GM21360 (cell line): Measurements from ENCODE around the gene HOXA9.

Source experiments
- ATAC-seq: cut with Tn5 transposase; IDR thresholded peaks from one replicate; pipeline ENCODE4 v1.9.1; 2021; ENCODE audit warnings: mild to moderate bottlenecking, moderate library complexity; ENCODE audit not compliant: unreplicated experiment

HOXA9 gene

DNA sequence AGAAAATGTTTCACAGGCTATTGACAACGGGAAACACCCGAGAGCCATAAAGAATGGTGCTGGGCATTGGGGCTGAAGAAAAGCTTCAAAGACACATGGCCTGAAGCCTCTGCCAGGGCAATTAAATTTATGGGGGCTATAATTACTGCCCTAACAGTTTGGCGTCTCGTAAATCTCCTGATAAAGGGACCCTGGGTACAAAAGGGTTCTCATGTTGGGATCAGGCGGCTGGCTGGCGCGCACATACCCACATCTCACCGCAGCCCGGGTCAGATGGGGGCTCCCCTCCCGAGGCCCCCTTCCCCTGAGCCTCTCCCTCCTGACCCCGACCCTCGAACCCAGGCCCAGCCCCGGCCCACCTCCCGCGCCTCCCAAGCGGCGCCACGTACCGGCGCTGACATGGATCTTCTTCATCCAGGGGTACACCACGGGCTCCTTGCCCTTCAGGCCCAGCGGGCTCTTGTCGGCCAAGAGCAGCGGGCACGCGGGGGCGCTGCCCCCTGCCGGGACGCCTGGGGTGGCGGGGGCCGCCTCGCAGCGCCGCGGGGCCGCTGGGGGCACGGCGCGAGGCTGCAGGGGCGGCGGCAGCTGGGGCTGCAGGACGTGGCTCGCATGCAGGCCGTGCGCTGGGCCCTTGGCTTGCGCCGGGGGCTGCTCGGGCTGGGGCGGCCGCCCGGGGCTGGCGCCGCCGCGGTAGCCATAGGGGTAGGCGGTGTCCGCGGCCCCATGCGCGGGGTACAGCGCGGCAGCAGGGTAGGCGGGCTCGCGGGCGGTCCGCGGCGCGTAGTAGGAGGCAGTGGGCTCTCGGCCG, 35.4 kb downstream of the HOXA9 start:
- ATAC-seq: no peak

DNA sequence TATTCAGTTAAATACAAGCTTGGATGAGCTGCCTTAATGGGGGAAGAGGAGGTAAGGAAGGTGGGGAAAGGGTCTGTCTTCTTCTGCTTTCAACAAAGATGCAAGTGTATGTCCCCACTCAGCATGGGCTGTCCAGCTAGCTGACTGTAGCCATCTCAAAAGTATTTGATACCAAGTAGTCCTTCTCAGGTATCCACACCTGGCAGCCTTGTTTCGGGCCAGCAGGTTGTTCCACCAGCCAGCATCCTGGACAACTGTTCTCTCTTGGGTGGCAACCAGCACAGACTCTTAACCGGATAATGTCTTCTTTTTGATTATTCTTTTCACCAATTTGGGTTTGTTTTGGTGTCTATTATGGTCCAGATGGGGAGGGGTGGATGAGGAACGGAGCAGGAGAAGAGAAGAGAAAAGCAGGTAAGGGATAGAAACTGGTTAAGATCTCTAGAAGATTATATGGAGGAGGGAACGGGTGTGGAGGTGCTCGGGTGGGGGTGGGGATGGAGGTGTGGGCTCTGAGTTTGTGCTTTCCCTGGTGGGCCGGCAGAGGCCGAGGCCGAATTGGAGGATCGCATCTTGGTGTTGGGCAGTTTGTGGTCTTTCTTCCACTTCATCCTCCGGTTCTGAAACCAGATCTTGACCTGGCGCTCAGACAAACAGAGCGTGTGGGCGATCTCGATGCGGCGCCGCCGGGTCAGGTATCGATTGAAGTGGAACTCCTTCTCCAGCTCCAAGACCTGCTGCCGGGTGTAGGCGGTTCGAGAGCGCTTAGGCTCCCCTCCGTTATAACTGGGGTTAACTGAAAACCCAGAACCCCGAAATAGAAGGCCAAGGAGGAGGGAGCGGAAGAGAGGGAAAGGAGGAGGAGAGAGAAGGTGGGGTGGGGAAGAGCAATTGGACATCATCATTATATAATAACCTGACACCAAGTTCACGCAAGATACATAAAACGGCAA, 36.3 kb downstream of the HOXA9 start:
- ATAC-seq: no peak

DNA sequence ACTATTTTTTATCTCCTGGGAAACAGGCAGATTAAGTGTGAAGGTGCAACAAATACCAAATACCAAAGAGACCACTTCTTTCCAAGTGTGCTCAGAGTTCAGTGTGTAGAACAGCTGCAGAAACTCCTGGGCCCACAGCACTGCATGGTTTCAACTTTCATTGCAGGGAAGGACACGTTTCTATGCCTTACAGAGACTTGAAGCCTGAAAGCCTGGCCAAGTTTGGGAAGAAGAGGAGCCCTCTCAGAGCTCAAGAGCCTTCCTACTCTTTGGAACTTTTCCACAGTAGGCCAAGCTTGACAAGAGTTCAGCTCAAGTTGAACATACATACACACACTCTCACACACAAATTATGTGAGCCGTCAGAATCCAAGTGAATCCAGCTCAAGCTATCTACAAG, 37.3 kb downstream of the HOXA9 start:
- no peak for ATAC-seq

DNA sequence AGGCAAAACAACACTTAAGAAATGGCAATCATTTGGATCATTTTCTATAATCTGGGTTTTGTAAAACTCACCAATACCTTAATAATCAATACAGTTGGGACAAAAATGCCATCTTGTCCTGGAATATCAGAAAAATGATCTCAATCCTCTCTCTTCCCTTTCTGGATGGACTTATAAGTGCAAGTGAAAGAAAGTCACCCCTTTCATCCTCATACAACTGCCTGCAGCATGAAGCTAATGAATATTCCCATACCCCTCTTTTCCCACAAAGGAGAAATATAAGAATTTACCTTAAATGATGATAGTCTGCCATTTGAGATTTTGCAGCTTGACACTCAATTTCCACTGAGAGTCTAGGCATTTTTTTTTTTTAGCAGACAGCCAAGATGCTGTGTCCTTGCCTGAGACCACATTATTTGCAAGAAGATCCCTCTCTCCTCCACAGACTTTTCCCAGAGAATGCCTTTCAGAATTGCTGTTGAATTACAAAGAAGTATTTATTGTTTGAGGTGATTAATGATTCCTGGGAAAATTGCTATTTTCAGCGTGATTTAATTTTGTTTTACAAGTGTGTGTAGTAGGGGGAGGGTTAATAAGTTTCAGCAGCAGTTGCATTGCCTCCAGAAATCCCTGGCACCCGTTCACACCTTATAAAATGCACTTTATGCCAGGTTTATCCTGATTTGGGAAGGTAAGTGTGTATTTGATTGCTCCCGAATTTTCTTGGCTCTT, 38.6 kb downstream of the HOXA9 start:
- no peak for ATAC-seq

DNA sequence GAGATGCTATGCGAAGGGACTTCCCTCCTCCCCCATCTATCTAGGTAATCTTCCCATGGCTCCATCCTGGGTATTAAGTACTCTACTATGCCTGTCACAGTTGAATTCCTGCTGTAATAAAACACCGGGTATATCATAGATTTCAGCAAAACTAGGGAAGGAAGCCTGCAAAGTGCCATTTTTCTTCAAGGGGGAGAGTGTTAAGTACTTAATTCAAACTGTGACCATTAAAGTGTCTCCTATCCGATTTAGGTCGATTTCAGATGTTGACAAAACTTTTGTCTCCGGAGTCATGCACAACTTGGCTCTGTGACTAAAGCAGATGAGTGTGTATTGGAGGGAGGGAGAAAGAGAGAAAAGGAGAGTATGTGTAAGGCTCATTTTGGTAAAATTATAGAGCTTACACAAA, 39.3 kb downstream of the HOXA9 start:
- ATAC-seq: no peak

DNA sequence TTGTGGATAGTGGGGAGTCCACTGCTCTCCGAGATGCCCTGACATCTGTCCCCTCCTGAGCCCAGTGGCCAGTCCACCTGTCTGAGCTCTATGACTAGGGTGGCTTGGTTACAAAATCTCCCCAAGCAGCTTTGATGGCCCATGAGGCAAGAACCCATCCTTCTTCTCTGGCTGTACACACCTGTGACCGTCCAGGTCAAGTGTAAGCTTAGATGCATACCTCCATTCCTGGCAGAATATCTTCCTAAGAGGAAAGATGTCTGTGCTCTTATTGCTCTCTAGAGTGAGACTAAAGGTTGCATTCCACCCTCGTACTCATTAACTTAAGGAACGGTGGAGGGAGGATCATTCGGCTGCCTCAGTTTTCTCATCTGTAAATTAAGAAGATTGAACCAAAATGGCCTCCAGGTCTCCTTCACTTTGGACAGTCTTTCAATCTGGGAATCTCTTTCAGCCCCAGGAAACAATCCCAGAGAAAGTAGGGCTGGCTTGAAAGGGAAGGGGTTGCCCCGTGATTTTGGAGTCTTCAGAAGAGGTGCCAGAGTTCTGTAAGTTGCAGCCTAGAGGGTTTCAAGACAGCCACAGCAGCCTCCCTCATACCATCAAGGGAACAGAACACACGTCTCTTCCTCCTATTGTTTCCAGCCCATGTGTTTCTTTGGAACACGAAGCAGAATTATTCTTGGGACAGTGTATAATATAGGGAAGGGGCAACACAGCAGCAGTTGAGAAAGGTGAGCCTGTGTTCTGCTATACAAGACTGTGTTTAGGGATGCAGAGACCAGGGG, 40.2 kb downstream of the HOXA9 start:
- no peak for ATAC-seq

DNA sequence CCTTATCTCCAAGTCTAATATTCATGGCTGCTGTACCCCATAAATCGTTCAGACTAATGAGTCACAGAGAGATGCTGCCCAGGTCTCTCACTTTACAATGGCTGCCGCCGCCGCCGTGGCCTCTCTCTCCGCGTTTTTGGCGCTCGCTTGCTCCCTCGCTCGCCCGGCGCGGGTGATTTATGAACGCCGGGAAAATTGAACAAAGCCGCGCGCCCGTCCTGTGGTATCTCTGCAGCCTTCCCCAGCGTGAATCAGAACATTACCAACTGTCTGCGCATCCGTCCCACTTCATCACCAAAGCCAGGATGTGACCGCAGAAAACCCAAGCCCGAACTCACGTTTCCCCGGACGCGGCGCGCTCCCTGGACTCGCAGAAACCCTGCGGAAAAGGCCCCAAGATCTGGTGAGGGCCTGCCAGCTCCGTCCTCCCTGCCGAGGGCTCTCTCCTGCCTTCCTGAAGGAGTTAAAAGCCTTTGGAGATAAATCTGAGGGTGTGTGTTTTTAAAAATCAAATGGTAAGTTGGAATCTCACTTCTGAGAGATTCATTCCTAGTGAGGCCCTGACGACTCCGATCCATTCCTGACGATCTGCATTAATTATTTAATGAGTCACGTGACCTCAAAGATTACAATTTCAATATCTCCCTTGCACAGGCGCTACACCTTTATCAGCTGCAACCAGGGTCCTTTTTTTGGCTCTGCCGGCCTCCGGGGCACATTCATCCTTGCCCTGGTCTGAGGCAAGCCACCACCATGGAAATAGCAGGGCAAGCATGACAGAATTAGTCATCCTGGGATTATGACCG, 41.0 kb downstream of the HOXA9 start:
- no peak for ATAC-seq

DNA sequence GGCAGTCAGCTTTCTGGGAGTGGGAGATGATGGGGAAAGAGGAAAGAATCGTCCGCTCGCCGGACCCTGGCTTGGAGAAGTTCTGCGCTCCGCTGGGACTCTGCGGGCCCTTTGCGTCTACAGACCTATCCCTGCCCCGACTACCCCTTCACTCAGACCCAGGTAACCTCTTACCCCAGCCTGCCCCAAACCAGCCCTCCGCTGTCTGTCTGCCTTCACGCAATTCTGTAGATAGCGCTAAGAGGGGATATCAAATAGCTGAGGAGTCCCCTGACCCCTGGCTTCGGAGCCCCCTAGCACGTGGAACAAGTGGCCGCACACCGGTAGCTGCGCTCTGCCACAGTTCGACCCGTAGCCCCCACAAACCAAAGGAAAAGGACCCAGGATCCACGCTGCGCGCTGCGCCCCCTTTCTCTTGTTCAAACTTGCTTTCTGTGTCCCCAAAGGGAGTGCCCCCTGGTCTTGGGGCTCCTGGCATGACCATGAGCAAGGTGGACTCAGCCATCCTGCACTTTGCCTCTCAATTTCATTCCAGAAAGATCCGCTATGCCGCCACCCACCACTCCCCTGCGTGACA, 41.8 kb downstream of the HOXA9 start:
- ATAC-seq: no peak

DNA sequence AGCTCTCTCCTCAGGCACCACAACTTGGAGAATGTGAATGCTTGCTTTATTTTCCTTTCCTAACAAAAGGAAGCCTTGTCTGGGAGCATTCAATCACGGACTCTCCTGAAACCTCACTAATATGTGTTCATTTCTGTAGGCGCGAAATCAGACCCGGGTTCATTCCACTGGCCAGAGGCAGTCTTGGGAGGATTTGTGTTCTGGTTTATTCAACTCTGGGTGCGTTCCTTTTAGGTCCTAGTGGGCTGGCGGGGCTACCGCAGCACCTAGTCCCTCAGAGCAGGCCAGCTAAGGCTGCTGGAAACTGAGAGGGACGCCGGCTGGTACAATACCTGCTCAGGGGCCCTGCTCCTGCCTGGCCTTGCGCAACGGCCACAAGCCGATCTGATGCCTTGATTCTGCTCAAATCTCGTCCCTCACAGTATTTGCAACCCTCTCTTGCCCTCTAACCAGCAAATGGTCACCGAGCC, 42.3 kb downstream of the HOXA9 start:
- ATAC-seq: no peak

DNA sequence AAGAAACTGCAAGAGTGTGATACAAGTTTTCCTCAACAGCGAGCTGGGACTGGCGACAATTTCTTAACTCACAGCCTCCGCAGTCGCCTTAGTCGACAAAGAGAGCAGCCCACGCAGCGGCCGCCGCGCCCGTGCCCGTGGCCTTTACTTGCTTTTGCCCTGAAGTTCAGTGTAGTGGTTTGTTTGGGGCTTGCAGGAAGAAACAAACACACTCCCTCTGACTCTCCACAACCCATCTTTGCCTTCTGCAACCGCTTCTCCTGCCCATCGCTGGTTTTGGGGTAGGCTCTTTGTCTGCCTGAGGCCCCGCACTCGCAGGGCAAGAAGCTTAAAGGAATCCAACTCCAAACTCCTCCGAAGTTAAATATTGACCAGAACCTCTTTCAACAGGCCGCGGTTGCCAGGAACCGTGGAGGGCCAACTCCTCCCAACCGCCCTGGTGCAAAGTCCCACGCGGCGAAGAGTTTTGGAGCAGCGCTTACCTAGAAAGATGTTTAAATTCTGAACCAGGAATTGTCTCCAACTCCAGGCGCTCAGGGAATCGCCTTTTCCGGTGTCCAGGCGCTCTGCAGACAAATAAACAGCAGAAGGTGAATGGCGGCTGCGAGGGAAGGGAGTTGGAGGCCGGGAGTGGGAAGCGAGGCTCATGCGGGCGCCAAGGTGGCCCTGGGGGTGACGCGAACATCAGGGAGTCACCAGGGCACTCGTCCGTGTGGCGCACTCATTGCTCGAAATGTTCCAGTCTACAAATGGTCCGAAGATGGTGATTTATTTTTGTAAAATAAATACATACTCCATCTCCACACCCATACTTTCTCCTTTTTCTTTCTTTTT, 43.0 kb downstream of the HOXA9 start:
- no peak for ATAC-seq

DNA sequence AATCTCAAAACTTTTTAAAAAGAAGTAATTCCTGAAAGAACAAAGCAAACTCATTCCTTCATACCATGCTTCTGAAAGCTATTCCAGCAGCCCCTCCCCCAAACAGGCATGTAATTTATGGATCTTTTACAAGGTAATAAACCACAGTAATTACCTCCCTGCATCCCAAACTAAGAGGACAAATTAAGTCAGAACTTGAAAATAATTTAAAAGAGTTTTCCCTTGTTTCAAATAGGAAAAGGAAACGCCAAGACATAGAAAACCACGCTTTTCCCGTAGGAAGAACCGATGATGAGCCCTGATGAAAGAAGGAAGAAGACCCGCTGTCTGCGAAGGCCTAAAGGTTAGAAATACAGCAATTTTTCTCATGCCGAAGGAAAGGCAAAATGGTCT, 43.7 kb downstream of the HOXA9 start:
- no peak for ATAC-seq

DNA sequence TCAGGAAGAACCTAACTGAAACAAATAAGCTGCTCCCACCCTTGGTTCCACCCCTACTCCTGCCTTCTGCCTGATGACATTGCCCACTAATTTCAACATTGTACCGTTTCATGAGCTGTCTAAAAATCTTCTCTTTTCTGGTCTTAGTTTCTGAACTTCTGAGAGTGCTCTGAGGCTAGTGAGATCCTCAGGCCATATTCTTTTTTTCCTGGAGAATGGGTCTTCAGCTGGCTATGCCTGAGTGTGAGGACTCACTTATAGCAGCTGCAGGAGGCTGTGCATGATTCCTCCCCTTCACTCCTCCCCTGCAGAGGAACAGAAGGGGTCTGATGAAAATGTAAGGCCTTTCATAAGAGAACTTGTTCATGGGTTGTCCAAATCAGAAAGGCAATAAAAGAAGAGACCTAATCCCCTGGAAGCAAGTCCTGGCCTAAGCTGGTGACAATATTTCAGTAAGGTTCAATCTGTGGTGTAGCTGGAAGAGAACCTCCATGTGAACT, 45.9 kb downstream of the HOXA9 start:
- no peak for ATAC-seq

DNA sequence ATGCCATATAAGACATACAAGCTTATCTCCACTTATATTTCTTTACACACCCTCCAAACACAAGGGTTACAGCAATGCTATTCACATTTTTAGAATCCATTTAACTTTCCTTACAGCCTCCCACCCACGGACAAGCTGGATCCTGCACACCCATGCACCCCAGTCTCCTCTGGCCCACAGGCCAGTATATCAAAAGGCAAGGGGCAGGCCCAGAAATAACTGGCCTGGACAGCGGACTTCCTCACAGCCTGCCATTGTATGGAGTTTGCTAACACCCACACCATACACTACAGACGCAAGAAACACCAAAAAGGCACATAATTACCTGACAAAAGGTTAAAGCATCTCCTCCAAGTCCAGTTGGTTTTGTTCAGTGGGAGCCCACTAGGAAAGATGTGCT, 46.8 kb downstream of the HOXA9 start:
- ATAC-seq: no peak

DNA sequence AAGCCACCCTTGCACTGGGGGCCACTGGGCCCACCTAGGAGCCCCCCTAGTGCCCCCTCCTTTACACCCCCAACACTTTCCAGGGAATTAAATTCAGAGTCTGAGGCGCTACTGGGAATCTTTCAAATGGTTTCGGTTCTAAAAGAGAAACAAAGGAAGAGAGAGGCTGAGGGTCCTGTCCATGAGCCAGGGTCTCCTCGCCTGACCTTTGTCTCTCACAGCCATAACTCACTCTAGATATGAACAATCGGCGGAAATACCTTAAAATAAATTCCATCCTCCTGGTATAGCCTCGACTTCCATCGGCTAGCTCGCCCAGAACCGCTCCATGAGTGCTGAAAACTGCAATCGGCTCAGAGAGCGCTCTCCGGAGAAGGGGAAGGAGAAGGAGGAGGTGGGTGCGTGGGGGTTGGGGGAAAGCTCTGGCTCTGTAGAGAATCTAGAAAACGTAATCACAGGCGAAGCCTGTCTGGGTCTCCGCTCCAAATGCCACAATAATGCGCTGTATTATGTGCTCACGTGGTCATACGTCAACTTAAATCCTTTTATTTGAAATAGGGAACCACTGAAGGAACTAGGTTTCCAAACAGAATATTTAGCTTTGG, 47.3 kb downstream of the HOXA9 start:
- ATAC-seq: no peak

DNA sequence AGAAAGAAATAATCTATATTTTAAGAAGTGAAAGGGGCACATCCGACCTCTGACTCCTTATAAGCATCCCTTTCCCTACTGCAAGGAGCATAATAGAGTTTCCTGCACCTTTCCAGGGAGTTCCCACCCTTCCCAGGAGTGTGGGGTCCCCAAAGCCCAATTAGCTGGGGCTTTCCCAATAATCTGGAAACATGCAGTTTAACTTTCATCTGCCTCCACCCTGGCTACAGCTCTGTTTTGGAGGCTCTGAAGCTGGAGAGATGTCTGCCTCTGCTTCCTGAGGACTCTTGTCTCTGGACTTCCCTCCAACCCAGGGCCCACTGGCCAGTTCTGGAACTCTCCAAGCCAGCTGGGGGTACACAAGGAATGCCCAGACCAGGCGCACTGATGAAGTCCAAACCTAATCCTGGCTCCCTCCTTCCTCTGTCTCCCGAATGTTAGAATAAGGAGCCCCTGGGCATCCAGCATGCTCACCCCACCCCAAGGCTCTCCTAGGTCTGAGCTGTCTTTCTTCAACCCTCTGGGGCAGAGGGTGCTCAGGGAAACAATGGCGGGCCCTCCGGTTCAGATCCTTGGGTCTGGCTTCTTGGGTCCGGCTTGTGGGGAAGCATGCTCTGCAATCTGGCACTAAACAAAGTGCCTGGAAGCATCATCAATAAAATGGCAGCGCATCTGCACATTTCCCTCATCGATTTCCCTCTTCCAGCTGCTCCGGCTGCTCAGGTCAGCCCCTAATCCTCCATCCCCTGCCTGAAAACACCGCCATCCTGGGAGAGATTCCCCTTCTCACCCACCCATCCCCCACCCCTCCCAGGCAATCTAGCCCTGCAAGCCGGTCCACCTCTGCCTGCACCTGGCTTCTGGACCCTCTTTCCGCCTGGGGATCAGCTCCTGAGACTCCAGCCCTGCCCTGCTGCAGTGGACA, 48.1 kb downstream of the HOXA9 start:
- no peak for ATAC-seq

DNA sequence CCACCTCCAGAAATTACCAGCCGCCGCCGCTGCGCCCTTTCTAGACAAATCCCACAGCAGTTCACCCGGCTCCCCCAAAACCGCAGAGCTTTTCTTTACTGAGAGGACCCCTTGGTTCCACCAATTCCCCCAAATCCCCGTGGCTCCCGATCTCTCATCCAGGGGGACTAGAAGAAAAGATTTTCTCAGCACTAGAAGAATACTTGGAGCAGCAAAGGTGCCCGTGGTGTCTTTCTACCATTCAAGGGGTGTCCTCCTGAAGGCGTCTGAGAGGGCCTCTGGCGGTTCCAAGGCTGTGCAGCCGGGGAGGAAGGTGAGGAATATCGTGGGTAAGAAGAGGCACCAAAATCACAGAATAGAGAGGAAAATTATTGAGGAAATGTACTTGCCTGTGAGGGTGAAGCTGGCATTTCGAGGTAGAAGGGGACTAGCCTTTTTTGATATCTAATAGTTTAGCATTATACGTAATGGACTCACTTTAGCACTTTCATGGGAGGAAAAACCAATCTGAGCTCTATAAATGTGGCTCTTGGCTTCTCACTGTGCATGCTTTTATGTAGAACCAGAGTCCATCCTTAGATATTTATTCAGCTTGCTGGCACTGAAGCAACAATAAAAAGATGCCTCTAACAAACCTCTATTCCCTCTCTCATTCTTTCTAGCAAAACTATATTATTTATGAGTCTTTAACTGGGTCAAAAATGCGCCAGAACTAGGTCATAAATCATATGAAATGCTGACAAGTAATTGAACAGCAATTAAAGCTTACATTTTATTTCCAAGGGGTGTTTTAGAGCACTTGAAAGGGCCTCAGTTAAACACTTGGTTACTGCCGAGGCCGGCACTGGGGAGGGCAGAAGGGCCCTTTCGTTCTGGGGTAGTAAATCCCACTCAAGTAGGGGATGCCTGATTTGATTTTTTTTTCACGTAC, 49.0 kb downstream of the HOXA9 start:
- ATAC-seq: no peak
